NB4 (cell line): ENCODE data around the gene L3MBTL3.

Experiments
- DNase-seq: peaks from one replicate; pipeline ENCODE4 v3.0.0; 2010; ENCODE audit warnings: low read depth
- H3K4me3 ChIP-seq: one replicate; pipeline ENCODE4 v1.5.1; 2011; ENCODE audit warnings: mild to moderate bottlenecking, low read depth, low read length, moderate library complexity
- MYC ChIP-seq: IDR thresholded peaks from 2 replicates; pipeline ENCODE4 v1.6.1; 2011; ENCODE audit warnings: low read depth, low read length
- POLR2A ChIP-seq: IDR thresholded peaks from 2 replicates; pipeline ENCODE4 v1.6.1; 2011; ENCODE audit warnings: mild to moderate bottlenecking; ENCODE audit not compliant: insufficient read length; ENCODE audit errors: extremely low read depth
- TF ChIP-seq, protein P1 (sequence below): IDR thresholded peaks from 2 replicates; pipeline ENCODE4 v1.6.1; 2011; ENCODE audit warnings: low read depth, low read length
- TF ChIP-seq, protein P2 (sequence below): IDR thresholded peaks from one replicate; pipeline ENCODE4 v1.5.1; 2012; ENCODE audit warnings: low read depth, low read length

The L3MBTL3 gene

DNA sequence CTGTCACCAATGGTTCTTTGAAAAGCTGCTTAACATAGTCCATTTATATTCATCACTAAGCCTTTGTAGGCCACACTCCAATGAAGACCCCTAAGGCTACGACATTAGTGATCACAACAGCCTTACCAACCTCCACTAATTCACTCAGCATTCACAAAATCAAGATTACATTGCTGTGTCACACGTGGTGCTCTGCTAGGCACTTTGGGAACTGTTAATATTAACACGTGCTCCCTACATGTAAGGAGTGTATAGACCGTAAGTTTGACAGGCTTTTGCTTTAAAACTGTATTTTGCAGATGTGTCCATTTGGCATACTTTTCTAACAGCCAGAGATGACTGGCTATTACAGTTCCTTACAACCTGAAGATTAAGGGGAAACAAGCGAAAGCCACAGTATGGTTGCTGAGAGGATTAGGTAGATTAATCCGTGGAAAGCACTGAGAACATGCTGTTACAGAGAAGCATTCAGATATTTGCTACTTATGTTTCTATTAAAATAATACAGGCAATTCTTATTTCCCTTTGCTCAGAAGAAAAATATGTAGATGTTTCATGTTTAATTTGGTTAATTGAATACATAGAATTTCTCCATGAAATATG, 134.6 kb downstream of the L3MBTL3 start:
- TF ChIP-seq, protein P1, sequence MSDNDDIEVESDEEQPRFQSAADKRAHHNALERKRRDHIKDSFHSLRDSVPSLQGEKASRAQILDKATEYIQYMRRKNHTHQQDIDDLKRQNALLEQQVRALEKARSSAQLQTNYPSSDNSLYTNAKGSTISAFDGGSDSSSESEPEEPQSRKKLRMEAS: no peak
- TF ChIP-seq, protein P2, sequence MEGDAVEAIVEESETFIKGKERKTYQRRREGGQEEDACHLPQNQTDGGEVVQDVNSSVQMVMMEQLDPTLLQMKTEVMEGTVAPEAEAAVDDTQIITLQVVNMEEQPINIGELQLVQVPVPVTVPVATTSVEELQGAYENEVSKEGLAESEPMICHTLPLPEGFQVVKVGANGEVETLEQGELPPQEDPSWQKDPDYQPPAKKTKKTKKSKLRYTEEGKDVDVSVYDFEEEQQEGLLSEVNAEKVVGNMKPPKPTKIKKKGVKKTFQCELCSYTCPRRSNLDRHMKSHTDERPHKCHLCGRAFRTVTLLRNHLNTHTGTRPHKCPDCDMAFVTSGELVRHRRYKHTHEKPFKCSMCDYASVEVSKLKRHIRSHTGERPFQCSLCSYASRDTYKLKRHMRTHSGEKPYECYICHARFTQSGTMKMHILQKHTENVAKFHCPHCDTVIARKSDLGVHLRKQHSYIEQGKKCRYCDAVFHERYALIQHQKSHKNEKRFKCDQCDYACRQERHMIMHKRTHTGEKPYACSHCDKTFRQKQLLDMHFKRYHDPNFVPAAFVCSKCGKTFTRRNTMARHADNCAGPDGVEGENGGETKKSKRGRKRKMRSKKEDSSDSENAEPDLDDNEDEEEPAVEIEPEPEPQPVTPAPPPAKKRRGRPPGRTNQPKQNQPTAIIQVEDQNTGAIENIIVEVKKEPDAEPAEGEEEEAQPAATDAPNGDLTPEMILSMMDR: no peak
- no peak for TF ChIP-seq POLR2A
- no peak for TF ChIP-seq MYC
- H3K4me3 ChIP-seq: no peak overlapping the region
- no peak for DNase-seq

DNA sequence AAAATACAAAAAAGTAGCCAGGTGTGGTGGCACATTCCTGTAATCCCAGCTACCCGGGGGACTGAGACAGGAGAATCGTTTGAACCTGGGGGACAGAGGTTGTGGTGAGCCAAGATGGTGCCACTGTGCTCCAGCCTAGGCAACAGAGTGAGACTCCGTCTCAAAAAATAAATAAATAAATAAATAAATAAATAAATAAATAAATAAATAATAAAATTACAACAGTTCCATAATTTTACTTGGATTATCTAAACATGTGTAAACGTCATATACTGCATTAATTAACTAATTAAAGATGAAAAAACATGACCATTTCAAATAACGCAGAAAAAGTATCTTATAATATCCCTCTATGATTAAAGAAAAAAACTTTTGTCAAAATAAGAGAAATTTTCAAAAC, 138.5 kb downstream of the L3MBTL3 start:
- no peak for DNase-seq
- no peak overlapping the region for H3K4me3 ChIP-seq
- TF ChIP-seq, protein P2: no peak
- TF ChIP-seq, protein P1: no peak
- no peak for TF ChIP-seq POLR2A
- TF ChIP-seq MYC: no peak

DNA sequence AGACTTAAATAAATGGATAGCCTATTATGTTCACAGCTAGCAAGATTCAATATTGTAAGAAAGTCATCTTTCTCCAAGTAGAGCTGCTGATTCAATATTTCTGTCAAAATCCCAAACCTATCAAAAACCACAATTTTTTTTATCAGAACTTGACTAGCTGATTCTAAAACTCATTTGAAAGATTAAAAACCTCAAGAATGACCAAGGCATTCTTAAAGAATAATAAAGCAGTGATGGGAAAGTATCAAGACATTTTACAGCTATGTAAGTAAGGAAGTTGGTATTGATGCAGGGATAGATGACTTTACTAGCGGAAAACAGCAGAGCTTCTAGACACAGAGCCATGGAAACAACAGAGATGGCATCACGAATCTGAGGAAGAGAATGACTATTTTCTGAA, 139.7 kb downstream of the L3MBTL3 start:
- no peak for DNase-seq
- no peak for TF ChIP-seq MYC
- TF ChIP-seq, protein P1: no peak
- no peak overlapping the region for H3K4me3 ChIP-seq

DNA sequence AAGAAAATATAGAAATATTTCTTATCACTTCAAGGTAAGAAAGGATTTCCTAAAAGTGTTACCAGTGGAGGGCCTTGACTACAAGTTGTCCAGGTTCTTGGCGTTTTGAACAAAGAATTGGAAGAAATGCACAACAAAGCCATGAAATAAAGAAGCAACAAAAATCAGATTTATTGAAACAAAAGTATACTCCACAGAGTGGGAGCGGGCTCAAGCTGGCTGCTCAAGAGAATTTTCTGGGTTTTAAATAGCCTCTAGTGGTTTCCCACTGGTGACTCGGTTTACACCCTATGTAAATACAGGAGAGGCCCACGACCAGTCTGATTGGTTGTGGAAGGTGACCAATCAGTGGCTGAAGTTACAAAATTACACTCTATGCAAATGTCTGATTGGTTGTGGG, 140.2 kb downstream of the L3MBTL3 start:
- no peak overlapping the region for H3K4me3 ChIP-seq
- TF ChIP-seq, protein P1: no peak
- TF ChIP-seq, protein P2: no peak
- no peak for TF ChIP-seq MYC
- no peak for DNase-seq

DNA sequence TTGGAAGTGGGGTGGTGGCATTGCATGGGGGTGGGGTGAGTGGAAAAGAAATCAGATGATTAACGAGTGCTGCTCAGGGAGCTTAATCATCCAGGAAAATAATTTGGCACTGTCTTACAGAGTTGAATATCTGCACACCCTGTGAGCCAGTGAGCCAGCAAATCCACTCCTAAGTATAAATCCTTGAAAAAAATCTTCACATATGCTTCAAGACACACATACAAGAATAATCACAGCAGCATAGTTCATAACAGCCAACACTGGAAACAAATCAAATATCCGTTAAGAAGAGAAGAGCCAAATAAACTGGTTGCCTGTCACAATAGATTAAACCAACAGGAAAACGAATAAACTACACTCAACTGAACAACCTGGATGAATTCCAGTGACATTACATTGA, 141.6 kb downstream of the L3MBTL3 start:
- TF ChIP-seq MYC (no peak), POLR2A (no peak)
- TF ChIP-seq, protein P2: no peak
- TF ChIP-seq, protein P1: no peak
- DNase-seq: no peak

DNA sequence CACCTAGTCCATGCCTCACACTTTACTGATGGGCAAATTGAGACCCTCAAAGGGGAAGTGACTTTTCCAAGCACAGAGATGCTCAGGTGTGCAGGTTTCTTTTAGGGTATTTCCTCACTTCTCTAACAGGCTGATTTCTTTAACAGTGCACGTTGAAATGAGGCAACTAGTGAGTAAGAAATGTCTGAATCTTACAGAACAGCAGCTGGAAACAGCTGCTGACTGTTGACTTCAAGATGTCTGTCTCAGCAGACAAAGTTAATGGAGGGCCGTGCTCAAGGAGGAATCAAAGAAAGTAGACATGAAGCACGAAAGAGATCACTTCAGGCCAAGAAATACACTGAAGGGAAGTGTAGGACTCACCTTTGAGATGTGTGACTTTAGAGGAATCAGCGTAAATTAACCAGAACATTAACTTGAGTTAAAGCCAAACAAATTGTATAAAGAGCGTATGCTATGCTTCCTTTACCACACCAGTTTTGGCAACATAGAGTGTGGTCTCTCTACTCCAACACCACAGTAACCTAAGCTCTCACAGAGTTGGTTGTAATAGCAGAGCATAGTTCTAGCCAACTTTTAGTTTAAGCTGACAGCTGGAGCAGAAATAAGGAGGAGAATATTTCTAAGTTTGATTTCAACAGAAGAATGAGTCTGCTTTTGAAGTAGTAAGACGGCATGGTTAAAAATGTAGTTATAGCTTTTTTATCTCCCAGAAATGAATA, 143.5 kb downstream of the L3MBTL3 start:
- TF ChIP-seq POLR2A: no peak
- no peak for DNase-seq
- no peak overlapping the region for H3K4me3 ChIP-seq

More for the DNA sequence above, 141.6 kb downstream of the L3MBTL3 start:
- H3K4me3 ChIP-seq: no peak overlapping the region
